HepG2 (cell line): ENCODE data around the gene FXYD5. TPM values are rescaled to one million over a fixed set of nuclear protein-coding genes. Genes with fewer than 3 reads are reported as not detected.
A peak's percentile ranks its signal among the peaks of the same experiment; 100 is the strongest.

Experiments used
- ASH2L ChIP-seq: fragments of 300-600, 200-600 bp; sonication (generic); IDR thresholded peaks from 2 replicates; pipeline ENCODE4 v1.7.0; 2017; ENCODE audit warnings: low read depth, mild to moderate bottlenecking, moderate library complexity, mixed read lengths, low read length; ENCODE audit not compliant: insufficient read length
- GABPA ChIP-seq, 2 experiments: IDR thresholded peaks; 2 replicates each; pipeline ENCODE4 v1.6.1; 2011 to 2016; ENCODE audit warnings: low read depth in 2 of 2, low read length in 1 of 2, missing biosample characterization in 1 of 2, missing genetic modification characterization in 1 of 2
- HNRNPK ChIP-seq: fragments of 200-400 bp; formaldehyde crosslinking; IDR thresholded peaks from 2 replicates; pipeline ENCODE4 v1.6.1; 2018; ENCODE audit warnings: low read length, low read depth, moderate library complexity, mild to moderate bottlenecking; ENCODE audit not compliant: poor library complexity, severe bottlenecking
- KAT7 ChIP-seq: IDR thresholded peaks from 2 replicates; pipeline ENCODE4 v1.6.1; 2018; ENCODE audit warnings: borderline replicate concordance, missing compliant biosample characterization
- MATR3 ChIP-seq: sonication (generic); formaldehyde crosslinking; IDR thresholded peaks from 2 replicates; pipeline ENCODE4 v1.4.0; 2020; ENCODE audit warnings: missing genetic modification reagents
- PITX1 ChIP-seq: sonication (generic); formaldehyde crosslinking; IDR thresholded peaks from 2 replicates; pipeline ENCODE4 v1.5.1; 2020; ENCODE audit warnings: mild to moderate bottlenecking, missing genetic modification reagents
- REXO4 ChIP-seq: sonication (generic); formaldehyde crosslinking; IDR thresholded peaks from 2 replicates; pipeline ENCODE4 v1.8.0; 2022; ENCODE audit warnings: missing genetic modification reagents, mild to moderate bottlenecking, borderline replicate concordance
- RFX1 ChIP-seq: fragments of 450-650 bp; IDR thresholded peaks from 2 replicates; pipeline ENCODE4 v1.6.1; 2017
- SCMH1 ChIP-seq: sonication (generic); formaldehyde crosslinking; IDR thresholded peaks from 2 replicates; pipeline ENCODE4 v1.9.0; 2021; ENCODE audit warnings: missing genetic modification reagents, mild to moderate bottlenecking, borderline replicate concordance
- SOX6 ChIP-seq, 2 experiments: fragments of 450-650 bp in 1 of 2; sonication (generic) in 1 of 2; formaldehyde crosslinking in 1 of 2; IDR thresholded peaks; 2 replicates each; pipeline versions ENCODE4 v1.4.0 to v1.6.1; 2017 to 2020; ENCODE audit warnings: antibody characterized with exemption in 1 of 2, mild to moderate bottlenecking in 1 of 2, missing genetic modification reagents in 1 of 2
- SRSF1 ChIP-seq: fragments of 200-400 bp; formaldehyde crosslinking; optimal IDR thresholded peaks from 2 replicates; pipeline ENCODE3; 2017; ENCODE audit warnings: mild to moderate bottlenecking, low read depth, low read length, moderate library complexity
- TARDBP ChIP-seq: sonication (generic); formaldehyde crosslinking; IDR thresholded peaks from 2 replicates; pipeline ENCODE4 v1.8.0; 2022; ENCODE audit warnings: mild to moderate bottlenecking, missing genetic modification reagents
- ZKSCAN1 ChIP-seq: fragments of 150-350 bp; IDR thresholded peaks from 2 replicates; pipeline ENCODE4 v1.6.1; 2014; ENCODE audit warnings: low read length
- ZMYM3 ChIP-seq: sonication (generic); formaldehyde crosslinking; IDR thresholded peaks from 2 replicates; pipeline ENCODE4 v1.5.1; 2020; ENCODE audit warnings: mild to moderate bottlenecking, missing genetic modification reagents
- ZNF30 ChIP-seq: sonication (generic); formaldehyde crosslinking; IDR thresholded peaks from 2 replicates; pipeline ENCODE4 v1.5.0; 2020; ENCODE audit warnings: mild to moderate bottlenecking, missing genetic modification reagents
- ZNF44 ChIP-seq: sonication (generic); formaldehyde crosslinking; IDR thresholded peaks from 2 replicates; pipeline ENCODE4 v1.5.1; 2020; ENCODE audit warnings: mild to moderate bottlenecking, missing genetic modification reagents
- ZNF451 ChIP-seq: sonication (generic); formaldehyde crosslinking; IDR thresholded peaks from 2 replicates; pipeline ENCODE4 v1.5.0; 2020; ENCODE audit warnings: mild to moderate bottlenecking, missing genetic modification reagents
- ZNF652 ChIP-seq: IDR thresholded peaks from 2 replicates; pipeline ENCODE4 v1.6.1; 2016; ENCODE audit warnings: low read depth, borderline replicate concordance
- ZSCAN30 ChIP-seq: sonication (generic); formaldehyde crosslinking; IDR thresholded peaks from 2 replicates; pipeline ENCODE4 v1.5.0; 2020; ENCODE audit warnings: mild to moderate bottlenecking, missing genetic modification reagents
- polyA plus RNA-seq, 8 experiments: library from polyadenylated mRNA; depleted of rRNA in 3 of 8; stranded (reverse) in 7 of 8; unstranded in 1 of 8; fragments of >200 nt; fragmentation: Illumina TruSeq in 4 of 8; extraction: Trizol in 4 of 8; gene quantifications; 2 replicates each; pipeline versions ENCODE4 v1.2.1 to v1.2.3, GENCODE V29; 2011 to 2016; ENCODE audit warnings: low read depth in 4 of 8, missing spikeins in 1 of 8, mixed read lengths in 1 of 8; ENCODE audit not compliant: insufficient read depth in 1 of 8
- total RNA-seq, 5 experiments: library from RNA; depleted of rRNA; stranded (reverse); fragments of >200 nt; fragmentation: Illumina TruSeq; extraction: Trizol; gene quantifications; 2 replicates each; pipeline ENCODE4 v1.2.3, GENCODE V29; 2016; ENCODE audit warnings: low read depth in 1 of 5
- TF ChIP-seq, protein P1 (sequence below): sonication (generic); formaldehyde crosslinking; IDR thresholded peaks from 2 replicates; pipeline ENCODE4 v1.9.0; 2021; ENCODE audit warnings: missing genetic modification reagents, borderline replicate concordance
- TF ChIP-seq, protein P2 (sequence below): sonication (generic); formaldehyde crosslinking; IDR thresholded peaks from 2 replicates; pipeline ENCODE4 v1.5.1; 2020; ENCODE audit warnings: missing genetic modification reagents, mild to moderate bottlenecking, borderline replicate concordance
- TF ChIP-seq, protein P3 (sequence below): sonication (generic); formaldehyde crosslinking; IDR thresholded peaks from 2 replicates; pipeline ENCODE4 v1.5.1; 2020; ENCODE audit warnings: mild to moderate bottlenecking, missing genetic modification reagents, moderate library complexity
- TF ChIP-seq, protein P4 (sequence below): IDR thresholded peaks from 2 replicates; pipeline ENCODE4 v1.6.1; 2016; ENCODE audit warnings: missing genetic modification reagents, missing compliant biosample characterization

The FXYD5 gene
- total and polyA plus RNA-seq, 2 of the 13 experiments (the other 11 are each of a cell fraction or from before 2014, with no cell fraction given): 0.65 TPM; not detected in 1

DNA sequence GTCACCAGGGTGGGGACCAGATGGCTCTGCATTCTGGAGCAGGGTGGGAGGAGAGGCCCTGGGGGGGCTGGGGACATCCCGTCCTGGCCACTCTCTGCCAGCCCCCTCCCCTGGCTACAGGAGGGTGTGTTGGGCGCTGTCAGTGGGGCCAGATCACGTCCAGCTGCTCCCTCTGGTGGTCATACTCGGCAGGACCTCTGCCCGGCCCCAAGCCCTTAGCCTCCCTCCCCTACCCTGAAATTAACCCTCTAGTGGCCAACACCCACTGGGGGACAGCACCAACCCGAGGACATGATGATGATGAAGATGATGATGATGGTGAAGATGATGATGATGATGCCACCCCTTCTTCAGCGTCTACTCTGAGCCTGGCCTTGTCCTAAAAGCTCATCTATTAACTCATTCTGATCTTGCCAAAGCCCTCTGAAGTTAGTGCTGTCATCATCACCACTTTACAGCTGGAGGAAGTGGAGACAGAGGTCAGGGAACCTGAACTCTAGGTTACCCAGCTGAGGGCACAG, 19.1 kb upstream of the FXYD5 start (continued):
- TF ChIP-seq SRSF1 (no peak), ZNF451 (CRISPR knock-in tag) (0 out of 2 replicates have a peak, but pooled peaks have one; percentile 40), RFX1 (no peak), SCMH1 (CRISPR knock-in tag) (no peak), MATR3 (CRISPR knock-in tag) (no peak), ZNF44 (CRISPR knock-in tag) (no peak), PITX1 (no peak), GABPA (IDR thresholded peaks at IDR 0.05; ENCODE audit: low read depth, low read length) (no peak), GABPA (CRISPR knock-in tag; IDR thresholded peaks at IDR 0.05; ENCODE audit: low read depth) (peak; percentile 64; the same call in 1 of the 2 replicates), ZSCAN30 (CRISPR knock-in tag) (no peak), ZNF30 (no peak), REXO4 (no peak), HNRNPK (no peak), ASH2L (peak; percentile 57), ZNF652 (CRISPR knock-in tag) (peak; percentile 100), TARDBP (peak; percentile 52; the same call in 1 of the 2 replicates), ZMYM3 (CRISPR knock-in tag) (peak; percentile 55; the same call in 1 of the 2 replicates), ZKSCAN1 (no peak), SOX6 (IDR thresholded peaks at IDR 0.05) (no peak), SOX6 (CRISPR knock-in tag; IDR thresholded peaks at IDR 0.05) (peak; percentile 54), KAT7 (CRISPR knock-in tag) (peak; percentile 80; the same call in 1 of the 2 replicates)
- TF ChIP-seq, protein P1, sequence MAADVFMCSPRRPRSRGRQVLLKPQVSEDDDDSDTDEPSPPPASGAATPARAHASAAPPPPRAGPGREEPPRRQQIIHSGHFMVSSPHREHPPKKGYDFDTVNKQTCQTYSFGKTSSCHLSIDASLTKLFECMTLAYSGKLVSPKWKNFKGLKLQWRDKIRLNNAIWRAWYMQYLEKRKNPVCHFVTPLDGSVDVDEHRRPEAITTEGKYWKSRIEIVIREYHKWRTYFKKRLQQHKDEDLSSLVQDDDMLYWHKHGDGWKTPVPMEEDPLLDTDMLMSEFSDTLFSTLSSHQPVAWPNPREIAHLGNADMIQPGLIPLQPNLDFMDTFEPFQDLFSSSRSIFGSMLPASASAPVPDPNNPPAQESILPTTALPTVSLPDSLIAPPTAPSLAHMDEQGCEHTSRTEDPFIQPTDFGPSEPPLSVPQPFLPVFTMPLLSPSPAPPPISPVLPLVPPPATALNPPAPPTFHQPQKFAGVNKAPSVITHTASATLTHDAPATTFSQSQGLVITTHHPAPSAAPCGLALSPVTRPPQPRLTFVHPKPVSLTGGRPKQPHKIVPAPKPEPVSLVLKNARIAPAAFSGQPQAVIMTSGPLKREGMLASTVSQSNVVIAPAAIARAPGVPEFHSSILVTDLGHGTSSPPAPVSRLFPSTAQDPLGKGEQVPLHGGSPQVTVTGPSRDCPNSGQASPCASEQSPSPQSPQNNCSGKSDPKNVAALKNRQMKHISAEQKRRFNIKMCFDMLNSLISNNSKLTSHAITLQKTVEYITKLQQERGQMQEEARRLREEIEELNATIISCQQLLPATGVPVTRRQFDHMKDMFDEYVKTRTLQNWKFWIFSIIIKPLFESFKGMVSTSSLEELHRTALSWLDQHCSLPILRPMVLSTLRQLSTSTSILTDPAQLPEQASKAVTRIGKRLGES: no peak
- TF ChIP-seq, protein P2, sequence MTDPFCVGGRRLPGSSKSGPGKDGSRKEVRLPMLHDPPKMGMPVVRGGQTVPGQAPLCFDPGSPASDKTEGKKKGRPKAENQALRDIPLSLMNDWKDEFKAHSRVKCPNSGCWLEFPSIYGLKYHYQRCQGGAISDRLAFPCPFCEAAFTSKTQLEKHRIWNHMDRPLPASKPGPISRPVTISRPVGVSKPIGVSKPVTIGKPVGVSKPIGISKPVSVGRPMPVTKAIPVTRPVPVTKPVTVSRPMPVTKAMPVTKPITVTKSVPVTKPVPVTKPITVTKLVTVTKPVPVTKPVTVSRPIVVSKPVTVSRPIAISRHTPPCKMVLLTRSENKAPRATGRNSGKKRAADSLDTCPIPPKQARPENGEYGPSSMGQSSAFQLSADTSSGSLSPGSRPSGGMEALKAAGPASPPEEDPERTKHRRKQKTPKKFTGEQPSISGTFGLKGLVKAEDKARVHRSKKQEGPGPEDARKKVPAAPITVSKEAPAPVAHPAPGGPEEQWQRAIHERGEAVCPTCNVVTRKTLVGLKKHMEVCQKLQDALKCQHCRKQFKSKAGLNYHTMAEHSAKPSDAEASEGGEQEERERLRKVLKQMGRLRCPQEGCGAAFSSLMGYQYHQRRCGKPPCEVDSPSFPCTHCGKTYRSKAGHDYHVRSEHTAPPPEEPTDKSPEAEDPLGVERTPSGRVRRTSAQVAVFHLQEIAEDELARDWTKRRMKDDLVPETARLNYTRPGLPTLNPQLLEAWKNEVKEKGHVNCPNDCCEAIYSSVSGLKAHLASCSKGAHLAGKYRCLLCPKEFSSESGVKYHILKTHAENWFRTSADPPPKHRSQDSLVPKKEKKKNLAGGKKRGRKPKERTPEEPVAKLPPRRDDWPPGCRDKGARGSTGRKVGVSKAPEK: no peak
- TF ChIP-seq, protein P3, sequence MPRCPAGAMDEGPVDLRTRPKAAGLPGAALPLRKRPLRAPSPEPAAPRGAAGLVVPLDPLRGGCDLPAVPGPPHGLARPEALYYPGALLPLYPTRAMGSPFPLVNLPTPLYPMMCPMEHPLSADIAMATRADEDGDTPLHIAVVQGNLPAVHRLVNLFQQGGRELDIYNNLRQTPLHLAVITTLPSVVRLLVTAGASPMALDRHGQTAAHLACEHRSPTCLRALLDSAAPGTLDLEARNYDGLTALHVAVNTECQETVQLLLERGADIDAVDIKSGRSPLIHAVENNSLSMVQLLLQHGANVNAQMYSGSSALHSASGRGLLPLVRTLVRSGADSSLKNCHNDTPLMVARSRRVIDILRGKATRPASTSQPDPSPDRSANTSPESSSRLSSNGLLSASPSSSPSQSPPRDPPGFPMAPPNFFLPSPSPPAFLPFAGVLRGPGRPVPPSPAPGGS: no peak; the same call in 1 of the 2 replicates
- TF ChIP-seq, protein P4, sequence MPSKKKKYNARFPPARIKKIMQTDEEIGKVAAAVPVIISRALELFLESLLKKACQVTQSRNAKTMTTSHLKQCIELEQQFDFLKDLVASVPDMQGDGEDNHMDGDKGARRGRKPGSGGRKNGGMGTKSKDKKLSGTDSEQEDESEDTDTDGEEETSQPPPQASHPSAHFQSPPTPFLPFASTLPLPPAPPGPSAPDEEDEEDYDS (CRISPR knock-in tag): peak; percentile 22; the same call in 1 of the 2 replicates
